ENCODE results near the gene TGM2. TPM values are rescaled to one million over a fixed set of nuclear protein-coding genes. Genes with fewer than 3 reads are reported as not detected.

Gene TGM2
- total and polyA plus RNA-seq, 9 of the 15 experiments (the other 6 are each of a cell fraction or from before 2014, with no cell fraction given) = 5.5 to 78.5 (median 37.6) TPM

DNA sequence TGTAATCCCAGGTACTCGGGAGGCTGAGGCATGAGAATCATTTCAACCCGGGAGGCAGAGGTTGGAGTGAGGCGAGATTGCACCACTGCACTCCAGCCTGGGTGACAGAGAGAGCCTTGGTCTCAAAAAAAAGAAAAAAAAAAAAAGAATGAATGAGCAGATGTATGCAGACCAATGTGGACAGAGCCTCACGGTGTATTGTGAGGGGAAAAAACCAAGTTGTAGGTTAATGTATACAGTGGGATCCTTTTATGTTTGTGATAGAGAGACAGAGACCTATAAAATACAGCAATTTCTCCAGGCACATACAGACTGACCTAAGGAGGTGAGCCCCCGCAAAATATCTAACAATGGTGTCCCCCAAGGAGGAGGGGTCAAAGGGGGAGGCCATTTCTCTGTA lies 11.7 kb downstream of the TGM2 start:
- 88% methylated on average over 5 of the region's 5 CpGs for WGBS (ENCODE audit: insufficient coverage, low coverage, missing lambda C conversion rate)
- in situ Hi-C loops (cut with MboI) = no loop called here
- Histone ChIP-seq H3K9me3 (replicated peaks; ENCODE audit: control insufficient read depth, insufficient read depth, low read depth, low read length) (no peaks in the 10 kb centered on the region), H3K9ac (ENCODE audit: insufficient read depth in 1 of 2, low read depth in 2 of 2, low read length in 2 of 2) (no peak overlapping the region), H3K4me2 (ENCODE audit: insufficient read depth, low read length) (no peak overlapping the region), H3K79me2 (ENCODE audit: control insufficient read depth, insufficient read depth, low read length) (peaks cover 12% of the 10 kb centered on the region), H3K4me1 (replicated peaks in 1 of 2; ENCODE audit: control insufficient read depth in 2 of 2, insufficient read depth in 2 of 2, low read length in 2 of 2) (peaks cover 12 to 20% of the 10 kb centered on the region in 2 experiments), H3K27ac (ENCODE audit: extremely low read depth, low read depth, low read length) (no peak overlapping the region), H3K9me1 (ENCODE audit: control insufficient read depth, insufficient read depth, low read length) (no peaks in the 10 kb centered on the region), H3K4me3 (no peak overlapping the region), H3K36me3 (ENCODE audit: control insufficient read depth, insufficient read depth, low read length) (peaks cover 92% of the 10 kb centered on the region), H2AFZ (ENCODE audit: low read depth, low read length) (no peak overlapping the region), H3K27me3 (ENCODE audit: control insufficient read depth in 2 of 2, insufficient read depth in 2 of 2, low read length in 2 of 2) (no peaks in the 10 kb centered on the region), H4K20me1 (replicated peaks; ENCODE audit: control insufficient read depth, insufficient read depth, low read length) (no peaks in the 10 kb centered on the region)
- ATAC-seq = no peak
- intact Hi-C loops (cut with micrococcal nuclease) = no loop called here
- POLR2A ChIA-PET = no interaction called here
- no peak for FAIRE-seq
- BruUV-seq (replicated peaks) = no TSS peak
- no peak for DNase-seq (ENCODE audit: extremely low read depth in 1 of 4, low spot score in 3 of 4)
- CTCF ChIA-PET (ENCODE audit: low intra/inter-chr PET ratio) = no interaction called here
- TF ChIP-seq, protein P1, sequence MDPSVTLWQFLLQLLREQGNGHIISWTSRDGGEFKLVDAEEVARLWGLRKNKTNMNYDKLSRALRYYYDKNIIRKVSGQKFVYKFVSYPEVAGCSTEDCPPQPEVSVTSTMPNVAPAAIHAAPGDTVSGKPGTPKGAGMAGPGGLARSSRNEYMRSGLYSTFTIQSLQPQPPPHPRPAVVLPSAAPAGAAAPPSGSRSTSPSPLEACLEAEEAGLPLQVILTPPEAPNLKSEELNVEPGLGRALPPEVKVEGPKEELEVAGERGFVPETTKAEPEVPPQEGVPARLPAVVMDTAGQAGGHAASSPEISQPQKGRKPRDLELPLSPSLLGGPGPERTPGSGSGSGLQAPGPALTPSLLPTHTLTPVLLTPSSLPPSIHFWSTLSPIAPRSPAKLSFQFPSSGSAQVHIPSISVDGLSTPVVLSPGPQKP (CRISPR knock-in tag; IDR thresholded peaks at IDR 0.05) = no peak
- TF ChIP-seq, protein P2, sequence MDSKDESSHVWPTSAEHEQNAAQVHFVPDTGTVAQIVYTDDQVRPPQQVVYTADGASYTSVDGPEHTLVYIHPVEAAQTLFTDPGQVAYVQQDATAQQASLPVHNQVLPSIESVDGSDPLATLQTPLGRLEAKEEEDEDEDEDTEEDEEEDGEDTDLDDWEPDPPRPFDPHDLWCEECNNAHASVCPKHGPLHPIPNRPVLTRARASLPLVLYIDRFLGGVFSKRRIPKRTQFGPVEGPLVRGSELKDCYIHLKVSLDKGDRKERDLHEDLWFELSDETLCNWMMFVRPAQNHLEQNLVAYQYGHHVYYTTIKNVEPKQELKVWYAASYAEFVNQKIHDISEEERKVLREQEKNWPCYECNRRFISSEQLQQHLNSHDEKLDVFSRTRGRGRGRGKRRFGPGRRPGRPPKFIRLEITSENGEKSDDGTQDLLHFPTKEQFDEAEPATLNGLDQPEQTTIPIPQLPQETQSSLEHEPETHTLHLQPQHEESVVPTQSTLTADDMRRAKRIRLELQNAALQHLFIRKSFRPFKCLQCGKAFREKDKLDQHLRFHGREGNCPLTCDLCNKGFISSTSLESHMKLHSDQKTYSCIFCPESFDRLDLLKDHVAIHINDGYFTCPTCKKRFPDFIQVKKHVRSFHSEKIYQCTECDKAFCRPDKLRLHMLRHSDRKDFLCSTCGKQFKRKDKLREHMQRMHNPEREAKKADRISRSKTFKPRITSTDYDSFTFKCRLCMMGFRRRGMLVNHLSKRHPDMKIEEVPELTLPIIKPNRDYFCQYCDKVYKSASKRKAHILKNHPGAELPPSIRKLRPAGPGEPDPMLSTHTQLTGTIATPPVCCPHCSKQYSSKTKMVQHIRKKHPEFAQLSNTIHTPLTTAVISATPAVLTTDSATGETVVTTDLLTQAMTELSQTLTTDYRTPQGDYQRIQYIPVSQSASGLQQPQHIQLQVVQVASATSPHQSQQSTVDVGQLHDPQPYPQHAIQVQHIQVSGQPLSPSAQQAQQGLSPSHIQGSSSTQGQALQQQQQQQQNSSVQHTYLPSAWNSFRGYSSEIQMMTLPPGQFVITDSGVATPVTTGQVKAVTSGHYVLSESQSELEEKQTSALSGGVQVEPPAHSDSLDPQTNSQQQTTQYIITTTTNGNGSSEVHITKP (IDR thresholded peaks at IDR 0.05; ENCODE audit: partially characterized antibody) = peak; percentile 76
